Pons (tissue), 1 donor: ENCODE results near the gene CDH3.

ENCODE experiments used
- DNase-seq: peaks from one replicate; pipeline ENCODE4 v3.0.0-alpha.2; 2016; ENCODE audit warnings: low spot score

Gene CDH3

GRCh38 chr16:68644715-68645493 is at the start of gene CDH3:
CDH3 (plus strand) TSS chr16:68645310; CDS start chr16:68645380, 70 bp downstream.
- DNase-seq: no peak

- DNase-seq: no peak
These were observed 48.8 kb upstream of the CDH3 start for GRCh38 chr16:68596266-68596665.

- DNase-seq: no peak
These were observed 45.5 kb upstream of the CDH3 start for GRCh38 chr16:68599586-68599985.

GRCh38 chr16:68605746-68606145 is 39.4 kb upstream of the CDH3 start:
- no peak for DNase-seq

GRCh38 chr16:68607443-68607842 is 37.7 kb upstream of the CDH3 start:
- DNase-seq: no peak

- no peak for DNase-seq
These were observed 36.8 kb upstream of the CDH3 start for GRCh38 chr16:68608330-68608729.

GRCh38 chr16:68612996-68613395 is 32.1 kb upstream of the CDH3 start:
- no peak for DNase-seq

- no peak for DNase-seq
These were observed 27.4 kb upstream of the CDH3 start for GRCh38 chr16:68617734-68618133.

- DNase-seq: no peak
These were observed 18.6 kb upstream of the CDH3 start for GRCh38 chr16:68626557-68626956.

- no peak for DNase-seq
These were observed 17.1 kb upstream of the CDH3 start for GRCh38 chr16:68627951-68628425.

- no peak for DNase-seq
These were observed 15.7 kb upstream of the CDH3 start for GRCh38 chr16:68629351-68629910.

- no peak for DNase-seq
These were observed 9.0 kb upstream of the CDH3 start for GRCh38 chr16:68636064-68636560.

- DNase-seq: no peak
These were observed 8.3 kb upstream of the CDH3 start for GRCh38 chr16:68636818-68637217.

GRCh38 chr16:68640972-68641371 is 4.1 kb upstream of the CDH3 start:
- no peak for DNase-seq

GRCh38 chr16:68642047-68642435 is 3.1 kb upstream of the CDH3 start:
- no peak for DNase-seq

- DNase-seq: no peak
These were observed 2.5 kb upstream of the CDH3 start for GRCh38 chr16:68642436-68643101.

GRCh38 chr16:68643227-68643626 is 1.9 kb upstream of the CDH3 start:
- DNase-seq: no peak

GRCh38 chr16:68643847-68644246 is 1.3 kb upstream of the CDH3 start:
- no peak for DNase-seq

- DNase-seq: no peak
These were observed 814 bp upstream of the CDH3 start for GRCh38 chr16:68644296-68644695.

- no peak for DNase-seq
These were observed 631 bp downstream of the CDH3 start for GRCh38 chr16:68645494-68646388.

- DNase-seq: no peak
These were observed 2.0 kb downstream of the CDH3 start for GRCh38 chr16:68646953-68647659.
